ENCODE data around the gene SEZ6.

DNA sequence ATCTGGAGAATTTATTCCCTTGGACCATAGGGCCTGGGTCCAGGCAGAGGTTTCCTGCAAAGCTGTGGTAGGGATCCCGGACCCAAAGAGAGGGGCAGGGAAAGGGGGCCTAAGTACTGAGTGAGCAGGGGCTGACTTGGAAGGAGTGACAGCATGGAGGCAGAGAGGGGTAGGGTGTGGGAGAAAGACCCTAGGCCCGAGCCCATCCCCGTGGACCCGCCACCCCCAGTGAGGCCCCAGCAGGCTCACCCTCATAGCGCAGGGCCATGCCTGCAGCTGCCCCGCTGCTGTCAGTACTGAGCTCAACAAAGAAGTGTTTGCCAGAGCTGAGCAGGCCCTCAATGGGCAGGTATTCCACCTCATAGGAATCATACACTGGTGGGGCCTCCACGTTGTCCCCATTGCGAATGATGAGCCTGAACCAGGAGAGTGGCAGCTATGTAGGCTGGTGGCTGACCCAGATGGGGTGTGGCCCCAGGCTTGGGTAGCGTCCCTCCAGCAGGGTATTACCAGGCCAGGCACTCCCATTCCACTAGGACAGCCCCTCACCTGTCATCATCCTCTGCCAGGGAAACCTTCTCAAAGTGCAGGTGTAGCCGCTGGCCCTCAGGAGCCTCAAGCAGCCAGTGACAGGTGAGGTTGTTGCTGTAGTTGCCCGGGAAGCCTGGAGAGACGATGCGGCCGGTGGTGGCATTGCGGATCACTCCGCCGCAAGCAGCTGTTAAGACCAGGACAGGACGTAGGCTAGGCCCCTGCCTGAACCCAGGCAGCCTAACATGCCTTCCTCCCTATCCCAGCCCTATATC lies 45.4 kb downstream of the SEZ6 start:
- TF ChIP-seq, protein P1, sequence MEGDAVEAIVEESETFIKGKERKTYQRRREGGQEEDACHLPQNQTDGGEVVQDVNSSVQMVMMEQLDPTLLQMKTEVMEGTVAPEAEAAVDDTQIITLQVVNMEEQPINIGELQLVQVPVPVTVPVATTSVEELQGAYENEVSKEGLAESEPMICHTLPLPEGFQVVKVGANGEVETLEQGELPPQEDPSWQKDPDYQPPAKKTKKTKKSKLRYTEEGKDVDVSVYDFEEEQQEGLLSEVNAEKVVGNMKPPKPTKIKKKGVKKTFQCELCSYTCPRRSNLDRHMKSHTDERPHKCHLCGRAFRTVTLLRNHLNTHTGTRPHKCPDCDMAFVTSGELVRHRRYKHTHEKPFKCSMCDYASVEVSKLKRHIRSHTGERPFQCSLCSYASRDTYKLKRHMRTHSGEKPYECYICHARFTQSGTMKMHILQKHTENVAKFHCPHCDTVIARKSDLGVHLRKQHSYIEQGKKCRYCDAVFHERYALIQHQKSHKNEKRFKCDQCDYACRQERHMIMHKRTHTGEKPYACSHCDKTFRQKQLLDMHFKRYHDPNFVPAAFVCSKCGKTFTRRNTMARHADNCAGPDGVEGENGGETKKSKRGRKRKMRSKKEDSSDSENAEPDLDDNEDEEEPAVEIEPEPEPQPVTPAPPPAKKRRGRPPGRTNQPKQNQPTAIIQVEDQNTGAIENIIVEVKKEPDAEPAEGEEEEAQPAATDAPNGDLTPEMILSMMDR (conservative IDR thresholded peaks at IDR 0.05) = no peak
- no peak for TF ChIP-seq EZH2 (IDR thresholded peaks at IDR 0.05; ENCODE audit: low read depth)

All from PC-9 (cell line).